KOPT-K1 (cell line): ENCODE measurements around the gene PEG3.
"Not testable (repeated sequence)": the region's sequence is repeated elsewhere in the genome, so short reads cannot be mapped to it uniquely, and the experiment has no call there.

Experiments
- H3K27ac ChIP-seq: fragments of 200-600 bp; sonication (generic); 2 replicates; pipeline ENCODE4 v1.5.1; 2016; ENCODE audit warnings: antibody characterized with exemption, mild to moderate bottlenecking, low read depth, low read length; ENCODE audit not compliant: poor library complexity, severe bottlenecking
- H3K36me3 ChIP-seq: fragments of 200-600 bp; sonication (generic); 2 replicates; pipeline ENCODE4 v1.5.1; 2017; ENCODE audit warnings: antibody characterized with exemption, mild to moderate bottlenecking, low read length, moderate library complexity; ENCODE audit not compliant: insufficient read depth
- H3K9me3 ChIP-seq: fragments of 200-600 bp; sonication (generic); 2 replicates; pipeline ENCODE4 v1.5.1; 2017; ENCODE audit warnings: antibody characterized with exemption, low read length, mild to moderate bottlenecking; ENCODE audit not compliant: insufficient read depth, poor library complexity, severe bottlenecking

The PEG3 gene

GRCh38 chr19:56840451-56841192 is at the start of gene PEG3, which contains the start of gene ZIM2:
PEG3 (minus strand) TSS chr19:56840726; CDS start chr19:56824655, 16,071 bp downstream.
ZIM2 (minus strand) TSS chr19:56840726; CDS start chr19:56824277, 16,449 bp downstream.
- no peaks in the 10 kb centered on the region for H3K36me3 ChIP-seq
- H3K27ac ChIP-seq = no peak within 1 kb of the TSS
- H3K9me3 ChIP-seq = peaks cover 39% of the 10 kb centered on the region

- Histone ChIP-seq H3K36me3 (no peaks in the 10 kb centered on the region), H3K9me3 (peaks cover 7% of the 10 kb centered on the region), H3K27ac (no peak overlapping the region)
Observed at GRCh38 chr19:56885173-56885985, 44.9 kb upstream of the PEG3 start.

- Histone ChIP-seq H3K27ac (no peak overlapping the region), H3K36me3 (no peaks in the 10 kb centered on the region), H3K9me3 (peaks cover 7% of the 10 kb centered on the region)
Observed at GRCh38 chr19:56884441-56884840, 43.9 kb upstream of the PEG3 start.

GRCh38 chr19:56880592-56881190 is 40.2 kb upstream of the PEG3 start:
- Histone ChIP-seq H3K27ac (no peak overlapping the region), H3K9me3 (no peaks in the 10 kb centered on the region)

GRCh38 chr19:56877069-56877715 is 36.7 kb upstream of the PEG3 start:
- Histone ChIP-seq H3K36me3 (no peaks in the 10 kb centered on the region), H3K9me3 (peaks cover 18% of the 10 kb centered on the region), H3K27ac (no peak overlapping the region)

More at GRCh38 chr19:56880592-56881190, 40.2 kb upstream of the PEG3 start:
- H3K36me3 ChIP-seq = no peaks in the 10 kb centered on the region

GRCh38 chr19:56875717-56876116 is 35.2 kb upstream of the PEG3 start:
- H3K9me3 ChIP-seq = peaks cover 18% of the 10 kb centered on the region
- H3K27ac ChIP-seq = no peak overlapping the region
- H3K36me3 ChIP-seq = no peaks in the 10 kb centered on the region

GRCh38 chr19:56874530-56874929 is 34.0 kb upstream of the PEG3 start:
- Histone ChIP-seq H3K36me3 (no peaks in the 10 kb centered on the region), H3K27ac (no peak overlapping the region), H3K9me3 (peaks cover 22% of the 10 kb centered on the region)

GRCh38 chr19:56873493-56873892 is 33.0 kb upstream of the PEG3 start:
- no peak overlapping the region for H3K27ac ChIP-seq
- no peaks in the 10 kb centered on the region for H3K36me3 ChIP-seq
- peaks cover 22% of the 10 kb centered on the region for H3K9me3 ChIP-seq

GRCh38 chr19:56869886-56870285 is 29.4 kb upstream of the PEG3 start:
- no peaks in the 10 kb centered on the region for H3K36me3 ChIP-seq
- H3K9me3 ChIP-seq = peaks cover 16% of the 10 kb centered on the region
- no peak overlapping the region for H3K27ac ChIP-seq

- no peaks in the 10 kb centered on the region for H3K36me3 ChIP-seq
- no peak overlapping the region for H3K27ac ChIP-seq
- H3K9me3 ChIP-seq = peaks cover 9% of the 10 kb centered on the region
Observed at GRCh38 chr19:56868446-56868845, 27.9 kb upstream of the PEG3 start.

GRCh38 chr19:56866538-56866937 is 26.0 kb upstream of the PEG3 start:
- no peak overlapping the region for H3K27ac ChIP-seq
- no peaks in the 10 kb centered on the region for H3K36me3 ChIP-seq
- H3K9me3 ChIP-seq = peaks cover 9% of the 10 kb centered on the region

- Histone ChIP-seq H3K36me3 (no peaks in the 10 kb centered on the region), H3K27ac (no peak overlapping the region), H3K9me3 (peaks cover 5% of the 10 kb centered on the region)
Observed at GRCh38 chr19:56864443-56865125, 24.1 kb upstream of the PEG3 start.

- Histone ChIP-seq H3K27ac (no peak overlapping the region), H3K9me3 (peaks cover 5% of the 10 kb centered on the region)
Observed at GRCh38 chr19:56862741-56863140, 22.2 kb upstream of the PEG3 start.

GRCh38 chr19:56860409-56860808 is 19.9 kb upstream of the PEG3 start:
- H3K36me3 ChIP-seq, H3K9me3 ChIP-seq, H3K27ac ChIP-seq: not testable (repeated sequence)

More at GRCh38 chr19:56862741-56863140, 22.2 kb upstream of the PEG3 start:
- no peaks in the 10 kb centered on the region for H3K36me3 ChIP-seq
